Tibial artery (tissue), 4 donors: ENCODE data around the gene TXNIP.

Experiments
- DNase-seq, 2 donors: peaks; one replicate each; pipeline ENCODE4 v3.0.0-alpha.2; 2019
- H3K27ac ChIP-seq, 2 donors: fragments of 200-600 bp; sonication (generic) in 1 of 2; 1 replicate in 1 of 2; 2 replicates in 1 of 2; pipeline ENCODE4 v1.5.1; 2018 to 2019; ENCODE audit warnings: mild to moderate bottlenecking in 1 of 2
- H3K27me3 ChIP-seq, 2 donors: fragments of 200-600 bp; sonication (generic) in 1 of 2; one replicate each; pipeline versions ENCODE4 v1.5.1 to v1.6.0; 2016 to 2019
- H3K36me3 ChIP-seq, 3 donors: fragments of 200-600 bp; sonication (generic) in 2 of 3; one replicate each; pipeline ENCODE4 v1.5.1; 2016 to 2019; ENCODE audit warnings: mild to moderate bottlenecking in 2 of 3
- H3K4me1 ChIP-seq, 4 donors: fragments of 200-600 bp; sonication (generic) in 2 of 4; 1 replicate in 3 of 4; 2 replicates in 1 of 4; pipeline ENCODE4 v1.5.1; 2016 to 2019
- H3K4me3 ChIP-seq, 2 donors: fragments of 200-600 bp; sonication (generic) in 1 of 2; 1 replicate in 1 of 2; 2 replicates in 1 of 2; pipeline ENCODE4 v1.5.1; 2018 to 2019; ENCODE audit warnings: mild to moderate bottlenecking in 2 of 2
- H3K9me3 ChIP-seq, 3 donors: fragments of 200-600 bp; sonication (generic) in 1 of 3; one replicate each; pipeline ENCODE4 v1.5.1; 2016 to 2019
- CTCF ChIP-seq, 2 experiments: fragments of 200-600 bp in 1 of 2; fragments of 450-650 bp in 1 of 2; IDR thresholded peaks; one replicate each; pipeline ENCODE4 v1.5.1; 2017 to 2019; ENCODE audit warnings: antibody characterized with exemption in 2 of 2, mild to moderate bottlenecking in 1 of 2, moderate library complexity in 1 of 2
- intact Hi-C: fragments of 100-400 bp; cut with DNase I; formaldehyde crosslinking; loops from one replicate; pipeline ENCODE4 v1.15.0; 2023; ENCODE audit warnings: low total_unique reads

TXNIP gene

GRCh38 chr1:146013559-146013922 lies 17.2 kb upstream of the TXNIP start:
- DNase-seq, result peak in 1 of 2 donors; percentile 18
- H3K4me1 ChIP-seq, result no peaks in the 10 kb centered on the region
- TF ChIP-seq CTCF (IDR thresholded peaks at IDR 0.05), result no peak
- no peaks in the 10 kb centered on the region for H3K36me3 ChIP-seq
- no peak overlapping the region for H3K4me3 ChIP-seq
- intact Hi-C loops, result loop anchor here (5.0 kb wide), 1 partner anchor 96 kb away; the partner anchor contains the start of gene PEX11B
- H3K27ac ChIP-seq, result no peak overlapping the region
- H3K27me3 ChIP-seq, result peaks cover 0 to 1% of the 10 kb centered on the region in 2 donors
- no peaks in the 10 kb centered on the region for H3K9me3 ChIP-seq

- peak; percentile 72 to 75 for TF ChIP-seq CTCF (IDR thresholded peaks at IDR 0.05)
- H3K4me1 ChIP-seq, result peaks cover 0 to 3% (median 0%) of the 10 kb centered on the region in 4 donors
- H3K9me3 ChIP-seq, result no peaks in the 10 kb centered on the region
- DNase-seq, result peak in 1 of 2 donors; percentile 55
- no peak overlapping the region for H3K27ac ChIP-seq
- no peaks in the 10 kb centered on the region for H3K36me3 ChIP-seq
- no peaks in the 10 kb centered on the region for H3K27me3 ChIP-seq
- intact Hi-C loops, result loop anchor here (5.0 kb wide), 1 partner anchor 96 kb away; the partner anchor contains the start of gene PEX11B
- H3K4me3 ChIP-seq, result no peak overlapping the region
Observed at GRCh38 chr1:146012703-146013558, 16.6 kb upstream of the TXNIP start.

GRCh38 chr1:146010126-146010738 lies 13.9 kb upstream of the TXNIP start:
- Histone ChIP-seq H3K4me1 (peaks cover 0 to 23% (median 13%) of the 10 kb centered on the region in 4 donors), H3K27me3 (no peaks in the 10 kb centered on the region), H3K27ac (no peak overlapping the region), H3K4me3 (no peak overlapping the region), H3K9me3 (no peaks in the 10 kb centered on the region), H3K36me3 (no peaks in the 10 kb centered on the region)
- DNase-seq, result no peak
- no peak for TF ChIP-seq CTCF (IDR thresholded peaks at IDR 0.05)
- intact Hi-C loops, result loop anchor here (5.0 kb wide), 1 partner anchor 93 kb away; the partner anchor contains the start of gene PEX11B

- TF ChIP-seq CTCF (IDR thresholded peaks at IDR 0.05), result no peak
- H3K9me3 ChIP-seq, result no peaks in the 10 kb centered on the region
- H3K27ac ChIP-seq, result peak overlapping the region; percentile 64 to 73
- peaks cover 0 to 23% (median 13%) of the 10 kb centered on the region in 4 donors for H3K4me1 ChIP-seq
- H3K4me3 ChIP-seq, result no peak overlapping the region
- no peak for DNase-seq
- intact Hi-C loops, result loop anchor here (2.0 kb wide), 1 partner anchor 31 kb away; no protein-coding TSS in a partner anchor
- no peaks in the 10 kb centered on the region for H3K36me3 ChIP-seq
- no peaks in the 10 kb centered on the region for H3K27me3 ChIP-seq
Observed at GRCh38 chr1:146007489-146008133, 11.2 kb upstream of the TXNIP start.

GRCh38 chr1:146001709-146002108 lies 5.3 kb upstream of the TXNIP start:
- TF ChIP-seq CTCF (IDR thresholded peaks at IDR 0.05), result no peak
- intact Hi-C loops, result no loop called here
- peak in 1 of 2 donors; percentile 17 for DNase-seq
- H3K4me1 ChIP-seq, result peaks cover 0 to 57% (median 42%) of the 10 kb centered on the region in 4 donors
- no peaks in the 10 kb centered on the region for H3K36me3 ChIP-seq
- no peak overlapping the region for H3K4me3 ChIP-seq
- peak overlapping the region in 1 of 2 donors; percentile 21 for H3K27ac ChIP-seq
- no peaks in the 10 kb centered on the region for H3K27me3 ChIP-seq
- H3K9me3 ChIP-seq, result no peaks in the 10 kb centered on the region
